ENCODE data around the gene NUP50.

NUP50 gene

DNA sequence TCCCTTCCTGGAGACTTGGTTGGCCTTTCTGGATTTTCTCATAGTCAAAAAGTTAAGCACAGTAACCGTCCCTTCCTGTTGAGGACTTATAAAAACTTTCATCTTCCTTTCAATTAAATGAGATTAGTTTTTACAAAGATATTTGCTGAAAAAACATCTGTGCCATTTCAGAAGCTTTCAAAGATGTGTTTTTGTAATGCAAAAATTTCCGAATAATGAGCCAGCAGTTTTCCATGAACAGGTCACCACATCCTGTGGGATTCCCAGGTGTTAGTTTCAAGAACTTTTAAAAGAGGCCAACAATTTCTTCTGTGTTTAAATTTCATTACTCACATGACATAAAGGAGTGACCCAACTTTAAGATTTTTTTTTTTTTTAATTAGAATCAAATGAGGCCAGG is 18.0 kb downstream of the NUP50 start:
- no peak overlapping the region for H3K4me3 ChIP-seq (ENCODE audit: low read depth in 1 of 2, low read length in 1 of 2)
- peaks cover 6 to 9% of the 10 kb centered on the region in 2 experiments for H3K4me1 ChIP-seq (ENCODE audit: control insufficient read depth in 1 of 2, insufficient read depth in 1 of 2, low read depth in 1 of 2, low read length in 1 of 2)
- no peaks in the 10 kb centered on the region for H3K27me3 ChIP-seq
- peaks cover 100% of the 10 kb centered on the region for H3K36me3 ChIP-seq
- TF ChIP-seq CTCF (IDR thresholded peaks at IDR 0.05) = no peak
- H3K27ac ChIP-seq = no peak overlapping the region
- H3K9me3 ChIP-seq = no peaks in the 10 kb centered on the region

- H3K9me3 ChIP-seq = no peaks in the 10 kb centered on the region
- H3K4me3 ChIP-seq (ENCODE audit: low read depth in 1 of 2, low read length in 1 of 2) = no peak overlapping the region
- H3K36me3 ChIP-seq = peaks cover 96% of the 10 kb centered on the region
- peaks cover 6 to 15% of the 10 kb centered on the region in 2 experiments for H3K4me1 ChIP-seq (ENCODE audit: control insufficient read depth in 1 of 2, insufficient read depth in 1 of 2, low read depth in 1 of 2, low read length in 1 of 2)
- no peaks in the 10 kb centered on the region for H3K27me3 ChIP-seq
- peak overlapping the region; percentile 29 for H3K27ac ChIP-seq
- TF ChIP-seq CTCF (IDR thresholded peaks at IDR 0.05) = no peak
Observed at GRCh38 chr22:45183974-45184373, 20.2 kb downstream of the NUP50 start.

DNA sequence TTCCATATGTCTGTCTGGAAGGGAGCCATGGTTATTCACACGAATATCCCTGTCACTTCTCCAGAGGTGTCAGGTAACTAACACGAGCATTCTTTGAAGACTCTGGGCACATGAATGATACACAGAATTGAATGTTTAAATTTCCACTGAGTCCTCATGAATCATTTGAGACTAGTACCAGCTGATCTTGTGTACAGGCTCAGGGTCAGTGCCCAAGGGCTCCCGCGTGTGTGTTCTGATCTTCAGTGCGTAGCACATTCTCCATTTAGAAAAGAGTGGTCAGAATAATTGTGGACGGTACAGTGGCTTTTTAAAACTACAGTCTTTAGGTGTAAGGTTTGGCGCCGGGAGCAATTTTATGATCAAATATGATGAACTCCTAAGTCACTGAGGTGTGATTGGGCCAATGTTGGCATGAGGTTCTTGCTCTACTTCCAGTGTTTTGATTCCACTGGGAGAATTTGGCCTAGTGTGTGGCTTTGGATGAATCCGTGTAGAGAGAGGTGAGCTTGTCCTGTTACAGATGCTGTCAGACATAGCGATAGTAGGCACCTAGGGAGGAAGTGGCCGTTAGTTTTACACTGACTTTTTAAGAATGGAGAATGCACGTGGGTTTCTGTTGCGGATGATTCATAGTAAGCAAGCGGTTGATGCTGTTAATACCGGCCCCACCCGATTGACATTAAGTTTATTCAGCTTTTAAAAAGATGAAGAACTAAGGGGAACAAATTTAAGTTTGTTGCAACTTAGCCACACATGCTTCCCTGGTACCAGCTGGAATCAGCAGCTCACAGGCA is 22.2 kb downstream of the NUP50 start:
- no peak overlapping the region for H3K27ac ChIP-seq
- H3K27me3 ChIP-seq = no peaks in the 10 kb centered on the region
- no peak for TF ChIP-seq CTCF (IDR thresholded peaks at IDR 0.05)
- H3K9me3 ChIP-seq = no peaks in the 10 kb centered on the region
- H3K36me3 ChIP-seq = peaks cover 92% of the 10 kb centered on the region
- H3K4me3 ChIP-seq (ENCODE audit: low read depth in 1 of 2, low read length in 1 of 2) = no peak overlapping the region
- H3K4me1 ChIP-seq (ENCODE audit: control insufficient read depth in 1 of 2, insufficient read depth in 1 of 2, low read depth in 1 of 2, low read length in 1 of 2) = peaks cover 0 to 6% of the 10 kb centered on the region in 2 experiments

- Histone ChIP-seq H3K27ac (peak overlapping the region; percentile 54), H3K4me3 (ENCODE audit: low read depth in 1 of 2, low read length in 1 of 2) (no peak overlapping the region), H3K4me1 (ENCODE audit: control insufficient read depth in 1 of 2, insufficient read depth in 1 of 2, low read depth in 1 of 2, low read length in 1 of 2) (peaks cover 0 to 6% of the 10 kb centered on the region in 2 experiments), H3K9me3 (no peaks in the 10 kb centered on the region), H3K27me3 (no peaks in the 10 kb centered on the region), H3K36me3 (peaks cover 81% of the 10 kb centered on the region)
- TF ChIP-seq CTCF (IDR thresholded peaks at IDR 0.05) = no peak
Observed at GRCh38 chr22:45187891-45188290, 24.2 kb downstream of the NUP50 start.

GRCh38 chr22:45188779-45189178 is 25.1 kb downstream of the NUP50 start:
- Histone ChIP-seq H3K36me3 (peaks cover 72% of the 10 kb centered on the region), H3K4me1 (ENCODE audit: control insufficient read depth in 1 of 2, insufficient read depth in 1 of 2, low read depth in 1 of 2, low read length in 1 of 2) (peaks cover 0 to 6% of the 10 kb centered on the region in 2 experiments), H3K4me3 (ENCODE audit: low read depth in 1 of 2, low read length in 1 of 2) (no peak overlapping the region), H3K27ac (peak overlapping the region; percentile 54), H3K27me3 (no peaks in the 10 kb centered on the region), H3K9me3 (no peaks in the 10 kb centered on the region)
- no peak for TF ChIP-seq CTCF (IDR thresholded peaks at IDR 0.05)
